Stimulated activated CD4-positive, alpha-beta T cell treated with anti-CD3 and anti-CD28 coated beads, TNF-alpha, amount 100 ng/mL, for 24 hours (primary cell): ENCODE measurements around the gene DENND1B.
"Not testable (repeated sequence)": the region's sequence is repeated elsewhere in the genome, so short reads cannot be mapped to it uniquely, and the experiment has no call there.

Source experiments
- DNase-seq, 3 experiments: peaks; one replicate each; pipeline ENCODE4 v3.0.0-alpha.2; 2020; ENCODE audit warnings: low read depth in 3 of 3

The DENND1B gene

GRCh38 chr1:197622371-197622770 is 152.9 kb downstream of the DENND1B start:
- DNase-seq, result no peak

DNA sequence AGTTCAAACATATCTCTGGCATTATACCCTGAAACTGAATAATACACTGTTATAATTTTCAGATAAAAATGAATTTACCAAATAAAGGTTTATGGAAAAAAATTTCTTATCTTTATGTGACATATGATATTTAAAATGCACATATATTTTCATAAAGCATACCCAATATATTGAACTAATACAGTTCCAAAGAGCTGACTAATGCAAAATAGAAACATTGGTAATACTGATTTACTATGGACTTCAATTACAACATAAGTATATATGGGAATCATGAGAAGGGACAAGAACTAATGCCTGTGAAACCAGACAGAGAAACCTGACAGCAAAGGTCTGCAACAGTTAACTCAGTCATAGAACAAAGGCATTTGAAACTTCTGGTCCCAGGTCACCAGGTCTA is 153.5 kb downstream of the DENND1B start:
- no peak for DNase-seq

GRCh38 chr1:197620714-197621163 is 154.5 kb downstream of the DENND1B start:
- DNase-seq, result no peak

DNA sequence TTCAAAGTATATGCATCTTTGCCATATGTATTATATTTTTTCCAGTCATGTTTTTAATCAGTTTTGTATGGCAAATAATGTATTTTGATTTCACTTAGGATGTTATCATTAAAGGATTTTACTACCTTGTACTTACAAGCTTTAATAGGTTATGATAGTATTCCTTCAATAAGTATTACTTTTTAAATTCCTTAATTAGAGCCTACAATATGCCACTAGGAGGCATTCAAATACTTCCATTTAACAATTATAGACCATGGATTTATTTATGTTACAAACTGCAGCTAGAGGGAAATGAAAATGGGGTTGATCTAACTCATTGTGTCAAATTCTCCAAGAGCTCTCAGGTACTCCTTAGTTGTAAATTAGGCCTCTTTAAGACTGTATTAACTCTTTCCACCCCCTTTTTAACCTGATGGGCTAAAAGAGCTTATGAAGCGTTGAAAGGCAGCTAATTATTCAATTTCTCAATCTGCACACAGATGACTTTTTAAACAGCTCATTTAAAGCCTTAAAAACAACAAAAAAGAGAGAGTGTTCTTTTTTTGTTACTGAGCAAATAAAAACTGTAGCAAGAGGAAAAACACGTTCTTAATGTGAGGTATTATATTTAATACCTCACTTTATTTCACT is 156.2 kb downstream of the DENND1B start:
- DNase-seq, result no peak

GRCh38 chr1:197618061-197618460 is 157.2 kb downstream of the DENND1B start:
- no peak for DNase-seq

GRCh38 chr1:197615693-197616011 is 159.6 kb downstream of the DENND1B start:
- no peak for DNase-seq

DNA sequence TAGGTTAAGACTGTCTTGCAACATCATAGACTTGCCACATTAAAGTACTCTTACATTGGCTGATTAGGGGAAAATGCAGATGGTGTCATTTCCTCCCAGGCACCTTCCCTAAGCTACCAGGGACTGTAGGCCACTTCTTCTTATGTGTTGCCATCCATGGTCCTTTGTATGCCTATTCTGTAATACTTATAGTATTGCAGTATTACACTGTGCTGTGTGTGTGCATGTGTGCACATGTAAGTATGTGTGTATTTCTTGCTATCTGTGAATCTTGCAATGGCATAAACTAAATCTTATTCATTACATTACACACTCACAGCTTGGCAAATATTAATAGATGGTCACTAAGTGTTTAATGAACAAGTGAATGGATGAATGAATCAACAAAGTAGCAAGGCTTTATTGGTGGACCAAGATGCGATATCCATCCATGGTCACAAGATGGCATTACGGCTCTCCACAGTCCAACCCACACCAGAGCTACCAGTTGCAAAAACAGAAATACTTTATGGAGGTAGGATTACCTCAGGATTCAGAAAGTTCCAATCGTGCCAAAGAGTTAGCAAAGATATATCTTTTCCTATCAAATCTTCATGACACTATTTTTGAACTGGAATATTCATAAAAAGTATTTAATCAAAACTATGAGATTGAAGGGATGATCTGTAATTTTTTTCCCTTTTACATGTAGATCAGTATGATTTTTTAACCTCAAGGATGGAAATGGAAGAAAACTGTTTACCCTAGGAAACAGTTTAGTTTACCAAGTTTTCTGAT is 160.2 kb downstream of the DENND1B start:
- DNase-seq, result peak in 1 of 3 experiments; percentile 9

GRCh38 chr1:197606168-197606845 is 169.0 kb downstream of the DENND1B start:
- DNase-seq, result no peak

DNA sequence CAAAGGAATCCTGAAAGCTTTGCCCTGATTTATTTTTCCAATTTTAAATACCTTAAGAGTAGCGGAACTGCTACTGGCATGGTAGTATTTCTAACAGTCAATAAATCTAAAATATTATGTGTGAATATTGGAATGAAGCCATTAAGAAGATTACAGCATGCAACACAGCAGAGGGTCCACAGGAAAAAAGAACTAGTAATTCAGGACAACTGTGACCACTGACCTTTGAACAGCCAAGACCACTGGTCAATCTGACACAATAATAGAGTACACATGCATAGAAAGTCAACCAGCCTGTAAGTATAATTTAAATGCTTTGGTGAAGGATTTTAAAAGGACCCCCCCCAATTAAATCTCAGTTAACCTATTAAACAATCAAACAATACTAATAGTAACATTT is 171.0 kb downstream of the DENND1B start:
- no peak for DNase-seq

GRCh38 chr1:197600751-197601150 is 174.5 kb downstream of the DENND1B start:
- no peak for DNase-seq

DNA sequence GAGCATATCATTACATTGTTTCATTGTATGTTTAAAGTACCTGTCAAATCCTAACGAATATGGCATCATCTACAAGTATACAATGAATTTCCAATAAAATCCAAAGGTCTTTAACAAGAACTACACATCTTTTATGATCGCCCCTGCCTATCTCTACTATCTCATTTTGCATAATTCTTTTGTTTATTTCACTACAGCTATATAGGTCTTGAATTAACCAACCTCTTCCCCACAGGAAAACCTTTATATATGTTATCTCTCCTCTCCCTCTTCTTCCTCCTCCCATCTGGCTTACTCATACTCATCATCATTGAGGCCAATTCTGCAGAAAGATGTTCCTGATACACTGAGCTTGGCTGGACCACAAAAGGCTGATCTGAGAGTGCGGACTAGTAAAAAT is 175.5 kb downstream of the DENND1B start:
- no peak for DNase-seq

GRCh38 chr1:197598935-197599334 is 176.3 kb downstream of the DENND1B start:
- DNase-seq, result no peak

GRCh38 chr1:197595304-197595904 is 179.9 kb downstream of the DENND1B start:
- DNase-seq, result no peak

DNA sequence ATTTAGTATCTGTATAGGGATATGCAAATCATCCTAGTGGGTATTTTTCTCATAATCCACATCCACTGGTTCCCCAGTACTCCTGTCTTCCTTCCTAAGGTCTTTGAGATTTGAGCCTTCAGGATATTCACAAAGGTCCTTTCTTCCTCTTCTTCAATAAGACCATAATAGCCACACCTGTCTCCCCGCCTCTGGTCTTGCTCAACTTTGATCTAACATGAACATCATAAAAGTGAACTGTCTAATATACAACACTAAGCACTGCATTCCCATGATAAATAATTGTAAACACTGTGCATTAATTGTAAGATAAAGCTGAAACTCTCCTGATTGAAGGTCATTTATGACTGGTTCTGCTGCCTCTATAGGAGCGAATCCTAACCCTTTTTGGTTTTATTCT is 184.6 kb downstream of the DENND1B start:
- DNase-seq, result no peak

DNA sequence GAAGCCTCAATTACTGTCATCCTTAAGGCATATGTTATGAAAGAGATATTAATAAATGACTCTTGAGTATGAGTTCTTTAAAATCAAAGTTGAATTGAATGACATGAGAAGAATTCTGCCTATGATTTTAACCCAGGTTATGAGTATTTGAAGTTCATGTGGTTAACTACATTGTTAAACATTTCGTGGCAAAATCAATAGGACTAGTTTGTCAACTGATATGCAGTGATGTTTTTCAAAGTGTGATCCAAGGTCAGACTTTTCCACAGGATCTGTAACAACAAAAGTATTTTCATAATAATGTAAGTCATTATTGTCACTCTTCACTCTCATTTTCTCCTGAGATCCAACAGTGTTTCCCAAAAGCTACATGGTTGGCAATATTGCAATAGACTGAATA is 189.5 kb downstream of the DENND1B start:
- no peak for DNase-seq

DNA sequence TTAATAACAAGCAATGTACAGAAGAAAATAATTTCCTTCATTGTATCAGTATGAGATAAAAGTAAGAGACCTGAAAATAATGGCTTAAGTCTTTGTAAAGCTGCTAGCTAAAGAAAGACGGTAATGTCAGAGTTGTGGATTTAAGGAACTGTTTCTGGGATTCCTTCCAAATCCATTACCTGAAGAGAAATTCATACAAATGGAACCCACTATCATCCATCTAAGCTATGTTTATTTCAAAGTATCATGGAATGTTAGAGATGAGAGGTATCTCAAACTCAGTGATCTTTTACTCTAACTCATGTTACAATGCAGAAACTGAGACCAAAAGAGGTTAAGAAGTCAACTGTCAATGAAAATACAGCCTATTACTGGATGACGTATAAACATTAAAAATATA is 197.7 kb downstream of the DENND1B start:
- no peak for DNase-seq

- not testable (repeated sequence) for DNase-seq
Measured at GRCh38 chr1:197575531-197575930, 199.7 kb downstream of the DENND1B start.

DNA sequence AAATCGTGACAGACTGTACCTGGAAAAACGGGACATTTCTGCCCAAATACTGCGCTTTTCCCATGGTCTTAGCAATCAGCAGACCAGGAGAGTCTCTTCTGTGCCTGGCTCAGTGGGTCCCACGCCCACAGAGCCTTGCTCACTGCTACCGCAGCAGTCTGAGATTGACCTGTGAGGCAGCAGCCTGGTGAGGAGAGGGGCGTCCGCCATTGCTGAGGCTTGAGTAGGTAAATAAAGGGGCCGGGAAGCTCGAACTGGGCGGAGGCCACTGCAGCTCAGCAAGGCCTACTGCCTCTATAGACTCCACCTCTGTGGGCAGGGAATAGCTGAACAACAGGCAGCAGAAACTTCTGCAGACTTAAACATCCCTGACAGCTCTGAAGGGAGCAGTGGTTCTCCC is 203.1 kb downstream of the DENND1B start:
- no peak for DNase-seq

DNA sequence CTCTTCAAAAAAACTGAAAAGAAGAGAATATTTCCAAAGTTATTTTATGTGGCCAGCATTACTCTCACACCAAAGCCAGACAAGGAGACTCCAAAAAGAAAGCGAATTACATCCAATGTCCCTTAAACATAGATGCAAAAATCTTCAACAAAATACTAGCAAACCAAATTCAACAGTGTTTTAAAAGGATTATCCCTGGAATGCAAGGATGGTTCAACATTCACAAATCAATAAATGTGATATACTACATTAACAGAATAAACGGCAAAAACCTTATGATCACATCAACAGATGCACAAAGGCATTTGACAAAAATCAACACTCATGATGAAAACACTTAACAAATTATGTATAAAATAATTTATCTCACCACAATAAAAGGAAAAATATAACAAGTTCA is 207.8 kb downstream of the DENND1B start:
- DNase-seq, result no peak

GRCh38 chr1:197561041-197561440 is 214.2 kb downstream of the DENND1B start:
- no peak for DNase-seq

DNA sequence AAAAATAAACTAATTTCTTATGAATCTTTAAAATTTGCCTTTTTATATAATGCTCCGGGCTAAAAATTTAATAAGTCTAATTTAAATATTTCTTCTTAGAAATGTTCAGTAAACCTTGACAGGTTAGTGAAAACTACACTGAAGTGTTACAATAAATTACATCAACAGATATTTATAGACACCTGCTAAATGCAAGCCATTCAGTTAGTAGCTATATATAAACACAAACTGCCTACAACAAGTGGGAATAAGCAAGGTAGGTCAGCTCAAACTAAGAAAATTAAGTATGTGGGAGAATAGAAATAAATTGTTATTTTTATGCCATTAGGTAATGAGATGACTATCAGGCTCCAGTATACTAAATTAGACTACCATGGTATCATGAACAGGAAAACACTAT is 215.6 kb downstream of the DENND1B start:
- no peak for DNase-seq

DNA sequence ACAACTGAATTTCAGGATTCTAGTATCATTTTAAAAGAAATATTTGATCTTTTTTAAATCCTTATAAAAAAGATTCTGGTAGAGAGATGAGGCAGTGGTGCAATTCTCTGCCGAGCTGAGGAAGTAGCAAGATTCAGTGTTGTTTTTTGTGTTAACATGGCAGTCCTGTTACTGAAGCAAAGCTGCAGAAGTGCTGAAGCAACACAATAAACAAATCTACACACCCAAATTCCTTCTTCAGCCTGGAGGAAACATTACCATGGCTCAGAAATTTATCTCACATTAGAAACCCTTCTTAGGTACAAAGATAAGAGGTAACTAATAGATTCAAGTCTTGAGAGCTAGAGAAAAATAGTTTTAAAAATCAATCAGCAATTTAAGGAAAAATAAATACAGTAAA is 216.0 kb downstream of the DENND1B start:
- no peak for DNase-seq

DNA sequence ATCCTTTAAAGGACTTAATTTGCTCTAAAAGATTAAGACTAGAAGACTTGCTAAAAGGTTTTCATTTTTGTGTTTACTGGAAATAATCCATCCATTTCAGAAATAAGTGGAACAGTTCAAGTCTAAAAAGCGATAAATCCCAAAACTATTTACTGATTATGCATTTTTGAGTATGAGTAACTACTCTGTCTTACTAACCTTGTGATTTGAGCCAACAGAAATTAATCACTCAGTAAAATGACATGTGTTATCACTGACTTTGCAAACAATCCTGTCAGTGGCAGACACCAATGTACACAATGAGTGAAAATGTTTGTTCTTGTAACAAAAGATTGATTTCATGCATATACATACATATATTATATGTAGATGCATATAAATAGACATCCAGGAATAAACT is 218.0 kb downstream of the DENND1B start:
- no peak for DNase-seq
